GM12873 (cell line): Measurements from ENCODE around the gene DMD.

Source experiments
- TF ChIP-seq, protein P1 (sequence below): IDR thresholded peaks from 2 replicates; pipeline ENCODE4 v1.5.1; 2012; ENCODE audit warnings: low read depth, mild to moderate bottlenecking, moderate library complexity, low read length, control low read depth; ENCODE audit not compliant: insufficient read depth; ENCODE audit errors: missing control alignments

Gene DMD

DNA sequence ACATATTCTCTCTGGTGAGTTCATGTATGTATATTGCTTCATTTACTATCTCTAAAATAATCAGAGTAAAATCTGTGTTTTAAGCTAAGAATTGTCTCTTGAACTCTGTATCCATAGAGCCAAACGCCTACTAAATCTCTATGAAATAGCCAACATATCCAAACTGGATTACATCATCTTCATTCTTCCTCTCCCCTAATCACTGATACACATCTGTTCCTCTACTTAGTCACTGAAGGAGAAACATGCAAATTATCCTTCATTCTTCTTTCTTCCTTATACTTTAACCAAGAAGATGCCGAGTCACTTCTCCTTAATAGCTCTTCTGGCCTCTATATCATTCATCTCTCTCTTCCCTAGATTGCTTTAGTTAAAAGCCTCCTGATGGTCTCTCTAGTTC is 1509.1 kb downstream of the DMD start:
- TF ChIP-seq, protein P1, sequence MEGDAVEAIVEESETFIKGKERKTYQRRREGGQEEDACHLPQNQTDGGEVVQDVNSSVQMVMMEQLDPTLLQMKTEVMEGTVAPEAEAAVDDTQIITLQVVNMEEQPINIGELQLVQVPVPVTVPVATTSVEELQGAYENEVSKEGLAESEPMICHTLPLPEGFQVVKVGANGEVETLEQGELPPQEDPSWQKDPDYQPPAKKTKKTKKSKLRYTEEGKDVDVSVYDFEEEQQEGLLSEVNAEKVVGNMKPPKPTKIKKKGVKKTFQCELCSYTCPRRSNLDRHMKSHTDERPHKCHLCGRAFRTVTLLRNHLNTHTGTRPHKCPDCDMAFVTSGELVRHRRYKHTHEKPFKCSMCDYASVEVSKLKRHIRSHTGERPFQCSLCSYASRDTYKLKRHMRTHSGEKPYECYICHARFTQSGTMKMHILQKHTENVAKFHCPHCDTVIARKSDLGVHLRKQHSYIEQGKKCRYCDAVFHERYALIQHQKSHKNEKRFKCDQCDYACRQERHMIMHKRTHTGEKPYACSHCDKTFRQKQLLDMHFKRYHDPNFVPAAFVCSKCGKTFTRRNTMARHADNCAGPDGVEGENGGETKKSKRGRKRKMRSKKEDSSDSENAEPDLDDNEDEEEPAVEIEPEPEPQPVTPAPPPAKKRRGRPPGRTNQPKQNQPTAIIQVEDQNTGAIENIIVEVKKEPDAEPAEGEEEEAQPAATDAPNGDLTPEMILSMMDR = no peak

DNA sequence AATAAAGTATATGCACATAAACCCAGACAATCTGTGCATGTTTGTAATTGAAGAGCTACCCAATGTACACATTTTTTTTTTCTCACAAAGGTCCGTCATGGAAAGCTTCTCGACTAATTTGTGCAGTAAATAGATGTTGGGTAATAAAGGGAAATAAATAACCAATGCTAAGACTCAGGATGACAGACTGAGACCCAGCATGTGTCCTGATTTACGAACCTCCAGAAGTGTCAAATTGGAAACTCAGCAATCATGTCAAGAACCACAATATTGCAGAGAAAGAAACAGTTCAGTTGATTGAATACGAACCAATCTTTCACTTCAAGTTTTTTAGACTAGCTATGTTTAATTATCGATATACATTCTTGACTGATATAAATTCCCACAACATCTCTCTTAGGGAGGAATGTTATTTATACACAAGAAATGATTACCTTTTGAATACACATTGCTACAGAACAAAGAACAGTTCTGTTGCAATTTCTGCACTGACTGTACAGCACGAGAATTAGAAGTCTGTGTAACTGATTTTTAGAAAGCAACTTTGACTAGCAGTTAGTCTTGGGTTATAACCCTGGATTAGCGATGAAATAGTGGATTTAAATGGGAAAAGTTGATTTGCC is 1513.9 kb downstream of the DMD start:
- TF ChIP-seq, protein P1 = no peak

DNA sequence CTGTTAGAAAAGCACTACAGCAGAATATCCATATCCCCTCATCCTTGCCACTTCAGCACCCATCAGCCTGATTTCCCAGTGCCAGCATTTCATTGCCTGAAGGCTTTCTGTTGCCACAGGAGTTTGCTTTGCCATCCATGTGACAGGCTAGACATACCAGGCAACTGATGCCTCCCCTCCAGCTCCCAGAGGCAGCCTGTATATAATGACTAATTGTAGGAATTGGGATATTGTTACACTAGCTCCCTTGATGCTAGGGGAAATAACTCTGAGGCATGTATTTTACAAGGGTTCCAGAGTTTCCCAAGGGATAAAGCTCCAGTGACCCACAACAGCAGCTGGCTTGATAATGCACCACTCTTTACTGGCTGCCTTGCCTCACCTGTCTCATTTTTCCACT is 1531.5 kb downstream of the DMD start:
- TF ChIP-seq, protein P1 = no peak

DNA sequence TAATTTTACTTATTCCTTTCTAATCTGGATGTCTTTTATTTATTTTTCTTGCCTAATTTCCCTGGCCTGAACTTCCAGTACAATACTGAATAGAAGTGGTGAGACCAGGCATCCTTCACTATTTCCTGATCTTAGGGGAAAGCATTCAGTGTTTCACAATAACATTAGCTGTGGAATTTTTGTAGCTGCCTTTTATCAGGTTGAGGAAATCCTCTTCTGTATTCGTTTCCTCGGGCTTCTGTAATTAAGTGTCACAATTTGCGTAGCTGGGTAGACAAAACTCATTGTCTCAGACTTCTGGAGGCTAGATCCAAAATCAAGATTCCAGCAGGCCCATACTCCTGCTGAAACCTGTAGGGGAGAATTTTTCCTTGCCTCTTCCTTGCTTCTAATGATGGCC is 1541.1 kb downstream of the DMD start:
- TF ChIP-seq, protein P1 = no peak

DNA sequence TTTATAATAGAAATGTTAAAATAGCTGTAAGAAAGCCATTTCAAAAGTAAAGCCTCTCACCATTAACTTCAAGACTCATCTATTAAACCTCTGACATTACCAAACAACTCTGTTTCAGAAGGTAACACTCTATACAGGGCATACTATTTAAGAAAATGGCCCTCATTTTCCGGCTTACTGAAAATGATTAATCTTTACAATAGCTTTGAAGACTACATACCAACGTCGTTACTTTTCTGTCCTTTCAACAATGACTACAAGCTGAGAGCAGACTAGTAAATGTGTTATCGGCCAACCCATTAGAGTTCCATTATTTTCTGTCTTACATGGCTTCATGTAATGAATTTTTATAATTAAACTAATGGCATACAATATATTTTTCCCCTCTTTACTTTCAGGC is 1545.9 kb downstream of the DMD start:
- TF ChIP-seq, protein P1 = no peak

DNA sequence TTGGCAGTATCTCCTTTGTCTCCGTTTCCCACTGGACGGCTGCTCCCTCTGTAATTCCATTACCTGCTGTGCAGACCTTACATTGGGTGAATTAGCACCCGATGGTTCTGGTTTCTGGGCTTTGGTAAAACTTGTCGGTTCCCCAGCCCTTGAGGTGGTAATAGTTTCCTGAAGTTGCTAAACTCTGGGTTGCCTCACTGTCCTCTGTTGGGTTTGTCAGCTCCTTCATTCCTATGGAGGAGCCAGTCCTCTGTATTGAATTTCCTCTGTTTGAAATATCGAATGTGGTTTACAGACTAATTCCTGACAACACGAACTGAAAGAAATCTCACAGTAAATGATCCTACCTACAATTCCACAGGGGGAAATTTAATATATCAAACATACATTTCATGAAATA is 1548.2 kb downstream of the DMD start:
- TF ChIP-seq, protein P1 = no peak

DNA sequence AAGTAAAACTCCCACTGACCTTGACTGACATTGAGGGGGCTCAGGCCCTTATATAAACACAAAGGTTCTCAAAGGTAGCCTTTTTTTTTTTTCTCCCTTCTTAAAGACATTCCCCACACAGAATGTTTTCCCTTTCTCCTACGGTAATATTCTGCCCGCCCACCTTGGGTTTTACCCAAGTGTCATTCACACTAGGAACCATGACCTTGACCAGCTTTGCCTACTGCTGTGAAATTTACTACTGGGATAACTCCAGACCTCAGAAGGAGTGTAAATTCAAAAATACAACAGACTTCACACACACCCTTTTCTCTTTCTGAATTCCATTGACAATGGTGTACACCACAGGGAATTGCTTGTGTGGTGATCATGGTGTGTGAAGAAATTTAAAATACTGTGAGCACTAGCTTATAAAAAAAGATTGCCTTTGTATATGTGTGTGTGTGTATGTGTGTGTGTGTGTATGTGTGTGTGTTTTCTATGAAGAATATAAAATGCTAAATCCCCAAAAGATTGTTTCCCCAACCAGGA is 1550.0 kb downstream of the DMD start:
- TF ChIP-seq, protein P1 = no peak
